ENCODE data around the gene ZNF443.
"Not testable (repeated sequence)": the region's sequence is repeated elsewhere in the genome, so short reads cannot be mapped to it uniquely, and the experiment has no call there.

The ZNF443 gene

GRCh38 chr19:12440541-12441316 is at the start of gene ZNF443:
TSS of gene ZNF443 (minus strand) at chr19:12441021. CDS start at chr19:12440914, 107 bp downstream.
- DNase-seq (ENCODE audit: low read depth in 2 of 2), result peak; percentile 97 to 98

DNA sequence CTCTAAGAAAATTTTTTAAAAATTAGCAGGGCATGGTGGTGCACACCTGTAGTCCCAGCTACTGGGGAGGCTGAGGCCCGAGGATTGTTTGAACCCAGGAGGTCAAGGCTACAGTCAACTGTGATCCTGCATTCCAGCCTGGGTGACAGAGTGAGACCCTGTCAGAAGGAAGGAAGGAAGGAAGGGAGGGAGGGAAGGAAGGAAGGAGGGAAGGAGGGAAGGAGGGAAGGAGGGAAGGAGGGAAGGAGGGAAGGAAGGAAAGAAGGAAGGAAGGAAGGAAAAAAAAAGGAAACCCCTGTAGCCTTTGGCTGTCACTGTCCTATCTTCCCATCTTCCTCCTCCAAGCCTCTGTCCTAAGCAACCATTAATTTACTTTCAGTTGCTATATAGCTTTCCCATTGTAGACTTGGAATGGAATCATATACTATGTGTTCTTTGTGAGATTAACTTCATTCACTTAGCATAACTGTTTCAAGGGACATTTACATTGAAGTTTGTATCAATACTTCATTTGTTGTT is 45.5 kb upstream of the ZNF443 start:
- DNase-seq (ENCODE audit: low read depth in 2 of 2), result not testable (repeated sequence)

GRCh38 chr19:12485571-12485970 is 44.8 kb upstream of the ZNF443 start:
- DNase-seq (ENCODE audit: low read depth in 2 of 2), result no peak

- no peak for DNase-seq (ENCODE audit: low read depth in 2 of 2)
These were observed 44.2 kb upstream of the ZNF443 start for GRCh38 chr19:12485052-12485416.

- DNase-seq (ENCODE audit: low read depth in 2 of 2), result peak; percentile 84 to 88
These were observed 43.7 kb upstream of the ZNF443 start, which contains the start of gene ZNF709 for GRCh38 chr19:12484371-12485051. TSS of gene ZNF709 (minus strand) at chr19:12484816. CDS start at chr19:12484657, 159 bp downstream.

- no peak for DNase-seq (ENCODE audit: low read depth in 2 of 2)
These were observed 43.2 kb upstream of the ZNF443 start for GRCh38 chr19:12484011-12484370.

DNA sequence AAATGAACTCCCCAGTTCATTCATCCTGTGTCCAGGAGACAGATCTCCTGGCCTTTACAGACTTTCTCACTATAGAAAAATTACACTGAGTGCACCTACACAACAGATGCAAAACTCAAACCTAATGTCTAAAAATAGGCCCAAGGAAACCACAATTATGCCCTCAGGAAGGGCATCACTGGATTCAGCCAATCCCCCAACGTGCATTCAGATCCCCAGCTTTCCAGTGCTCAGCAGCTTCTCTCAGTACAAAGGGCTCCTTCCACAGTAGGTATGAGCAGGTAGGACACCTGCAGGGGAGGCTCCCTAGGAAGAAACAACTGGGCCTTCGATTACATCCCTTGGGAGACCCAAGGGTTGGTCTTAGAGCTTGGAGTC is 41.7 kb upstream of the ZNF443 start:
- DNase-seq (ENCODE audit: low read depth in 2 of 2), result no peak

- no peak for DNase-seq (ENCODE audit: low read depth in 2 of 2)
These were observed 41.1 kb upstream of the ZNF443 start for GRCh38 chr19:12481781-12482508.

GRCh38 chr19:12478234-12478941 is 37.6 kb upstream of the ZNF443 start:
- no peak for DNase-seq (ENCODE audit: low read depth in 2 of 2)

DNA sequence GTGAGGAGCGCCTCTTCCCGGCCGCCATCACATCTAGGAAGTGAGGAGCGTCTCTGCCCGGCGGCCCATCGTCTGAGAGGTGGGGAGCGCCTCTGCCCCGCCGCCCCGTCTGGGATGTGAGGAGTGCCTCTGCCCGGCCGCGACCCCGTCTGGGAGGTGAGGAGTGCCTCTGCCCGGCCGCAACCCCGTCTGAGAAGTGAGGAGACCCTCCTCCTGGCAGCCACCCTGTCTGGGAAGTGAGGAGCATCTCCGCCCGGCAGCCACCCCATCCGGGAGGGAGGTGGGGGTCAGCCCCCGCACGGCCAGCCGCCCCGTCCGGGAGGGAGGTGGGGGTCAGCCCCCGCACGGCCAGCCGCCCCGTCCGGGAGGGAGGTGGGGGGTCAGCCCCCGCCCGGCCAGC is 26.8 kb upstream of the ZNF443 start:
- not testable (repeated sequence) for DNase-seq (ENCODE audit: low read depth in 2 of 2)

GRCh38 chr19:12465211-12465610 is 24.4 kb upstream of the ZNF443 start:
- no peak for DNase-seq (ENCODE audit: low read depth in 2 of 2)

DNA sequence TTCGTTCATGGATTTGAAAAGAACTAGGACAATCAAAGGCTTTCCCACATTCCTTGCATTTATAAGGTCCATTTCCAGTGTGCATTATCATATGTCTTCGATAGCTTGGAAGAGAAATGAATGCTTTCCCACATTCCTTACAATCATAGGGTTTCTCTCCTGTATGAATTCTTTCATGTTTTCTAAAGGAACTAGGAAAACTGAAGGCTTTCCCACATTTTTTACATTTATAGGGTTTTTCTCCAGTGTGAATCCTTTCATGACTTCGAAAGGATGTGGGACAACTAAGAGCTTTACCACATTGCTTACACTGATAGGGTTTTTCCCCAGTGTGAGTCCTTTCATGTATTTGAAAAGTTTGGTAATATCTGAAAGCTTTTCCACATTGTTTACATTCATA is 23.9 kb upstream of the ZNF443 start:
- no peak for DNase-seq (ENCODE audit: low read depth in 2 of 2)

DNA sequence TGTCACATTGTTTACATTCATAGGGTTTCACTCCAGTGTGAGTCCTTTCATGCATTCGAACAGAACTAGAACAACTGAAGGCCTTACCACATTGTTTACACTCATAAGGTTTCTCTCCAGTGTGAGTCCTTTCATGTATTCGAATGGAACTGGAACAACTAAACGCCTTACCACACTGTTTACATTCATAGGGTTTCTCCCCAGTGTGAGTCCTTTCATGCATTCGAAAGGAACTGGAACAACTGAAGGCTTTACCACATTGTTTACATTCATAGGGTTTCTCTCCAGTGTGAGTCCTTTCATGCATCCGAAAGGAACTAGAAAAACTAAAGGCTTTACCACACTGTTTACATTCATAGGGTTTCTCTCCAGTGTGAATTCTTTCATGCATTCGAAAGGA is 23.3 kb upstream of the ZNF443 start:
- not testable (repeated sequence) for DNase-seq (ENCODE audit: low read depth in 2 of 2)

- no peak for DNase-seq (ENCODE audit: low read depth in 2 of 2)
These were observed 12.7 kb upstream of the ZNF443 start for GRCh38 chr19:12453495-12453894.

GRCh38 chr19:12450844-12451243 is 10.0 kb upstream of the ZNF443 start:
- DNase-seq (ENCODE audit: low read depth in 2 of 2), result no peak

GRCh38 chr19:12448808-12449207 is 8.0 kb upstream of the ZNF443 start:
- no peak for DNase-seq (ENCODE audit: low read depth in 2 of 2)

- peak; percentile 21 to 40 for DNase-seq (ENCODE audit: low read depth in 2 of 2)
These were observed 908 bp downstream of the ZNF443 start for GRCh38 chr19:12439686-12440540.

DNA sequence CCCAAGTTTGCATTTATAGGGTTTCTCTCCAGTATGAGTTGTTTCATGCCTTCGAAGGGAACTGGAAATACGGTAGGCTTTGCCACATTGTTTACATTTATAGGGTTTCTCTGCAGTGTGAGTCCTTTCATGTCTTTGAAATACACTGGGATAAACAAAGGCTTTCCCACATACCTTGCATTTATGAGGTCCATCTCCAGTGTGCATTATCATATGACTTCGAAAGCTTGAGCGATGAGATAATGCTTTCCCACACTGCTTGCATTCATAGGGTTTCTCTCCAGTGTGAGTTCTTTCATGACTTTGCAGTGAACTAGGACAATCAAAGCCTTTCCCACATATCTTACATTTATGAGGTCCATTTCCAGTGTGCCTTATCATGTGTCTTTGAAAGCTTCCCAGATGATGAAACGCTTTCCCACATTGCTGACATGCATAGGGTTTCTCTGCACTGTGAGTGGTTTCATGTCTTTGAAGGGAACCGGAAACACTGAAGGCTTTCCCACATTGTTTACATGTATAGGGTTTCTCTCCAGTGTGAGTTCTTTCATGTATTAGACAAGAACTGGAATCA is 10.0 kb downstream of the ZNF443 start:
- DNase-seq (ENCODE audit: low read depth in 2 of 2), result not testable (repeated sequence)

GRCh38 chr19:12425888-12426274 is 14.9 kb downstream of the ZNF443 start:
- DNase-seq (ENCODE audit: low read depth in 2 of 2), result no peak

GRCh38 chr19:12425236-12425887 is 15.5 kb downstream of the ZNF443 start:
- no peak for DNase-seq (ENCODE audit: low read depth in 2 of 2)
